OCI-LY3 (cell line): Measurements from ENCODE around the gene C11orf54.
"Not testable (repeated sequence)": the region's sequence is repeated elsewhere in the genome, so short reads cannot be mapped to it uniquely, and the experiment has no call there.

Experiments
- H2AFZ ChIP-seq: fragments of 200-600, 300-600 bp; shearing (Covaris generic); 2 replicates; pipeline ENCODE4 v1.6.0; 2014; ENCODE audit warnings: antibody characterized with exemption, low read depth, low read length
- H3K27ac ChIP-seq: fragments of 200-600, 300-600 bp; sonication (generic); 2 replicates; pipeline ENCODE4 v1.5.1; 2014; ENCODE audit warnings: mild to moderate bottlenecking, low read length, moderate library complexity, mixed read lengths
- H3K27me3 ChIP-seq: fragments of 200-600, 300-600 bp; sonication (generic); 2 replicates; pipeline ENCODE4 v1.6.1; 2014; ENCODE audit warnings: low read depth, low read length, mixed read lengths
- H3K36me3 ChIP-seq: fragments of 200-600, 300-600 bp; sonication (generic); replicated peaks from 2 replicates; pipeline ENCODE3; 2014; ENCODE audit warnings: low read depth, low read length, mixed read lengths
- H3K4me1 ChIP-seq: fragments of 300-600, 200-600 bp; sonication (generic); 2 replicates; pipeline ENCODE4 v1.6.1; 2014; ENCODE audit warnings: low read length, mixed read lengths
- H3K4me2 ChIP-seq: fragments of 200-600, 300-600 bp; sonication (generic); 2 replicates; pipeline ENCODE4 v1.6.1; 2014; ENCODE audit warnings: low read length, mixed read lengths
- H3K4me3 ChIP-seq: fragments of 300-600, 200-600 bp; sonication (generic); 2 replicates; pipeline ENCODE4 v1.5.1; 2014; ENCODE audit warnings: antibody characterized with exemption, mild to moderate bottlenecking, low read length, moderate library complexity
- H3K79me2 ChIP-seq: fragments of 300-600, 200-600 bp; shearing (Covaris generic); 2 replicates; pipeline ENCODE4 v1.6.1; 2014; ENCODE audit warnings: mild to moderate bottlenecking, low read length, mixed read lengths
- H3K9ac ChIP-seq: fragments of 300-600, 200-600 bp; shearing (Covaris generic); 2 replicates; pipeline ENCODE4 v1.6.0; 2014; ENCODE audit warnings: mild to moderate bottlenecking, low read length, moderate library complexity
- H3K9me3 ChIP-seq: fragments of 200-600, 300-600 bp; shearing (Covaris generic); 2 replicates; pipeline ENCODE4 v1.6.1; 2014; ENCODE audit warnings: low read length, mixed read lengths; ENCODE audit not compliant: insufficient read depth
- H4K20me1 ChIP-seq: fragments of 200-600, 300-600 bp; sonication (generic); 2 replicates; pipeline ENCODE4 v1.6.1; 2016; ENCODE audit warnings: low read length, mixed read lengths; ENCODE audit not compliant: insufficient read depth
- EZH2phosphoT487 ChIP-seq: fragments of 200-600 bp; shearing (Covaris generic); IDR thresholded peaks from 2 replicates; pipeline ENCODE4 v1.6.1; 2018; ENCODE audit warnings: antibody characterized with exemption, mixed run types, low read depth
- TF ChIP-seq, protein P1 (sequence below): fragments of 200-600, 300-600 bp; sonication (generic); IDR thresholded peaks from 2 replicates; pipeline ENCODE4 v1.5.1; 2014; ENCODE audit warnings: antibody characterized with exemption, low read length, low read depth

The C11orf54 gene

DNA sequence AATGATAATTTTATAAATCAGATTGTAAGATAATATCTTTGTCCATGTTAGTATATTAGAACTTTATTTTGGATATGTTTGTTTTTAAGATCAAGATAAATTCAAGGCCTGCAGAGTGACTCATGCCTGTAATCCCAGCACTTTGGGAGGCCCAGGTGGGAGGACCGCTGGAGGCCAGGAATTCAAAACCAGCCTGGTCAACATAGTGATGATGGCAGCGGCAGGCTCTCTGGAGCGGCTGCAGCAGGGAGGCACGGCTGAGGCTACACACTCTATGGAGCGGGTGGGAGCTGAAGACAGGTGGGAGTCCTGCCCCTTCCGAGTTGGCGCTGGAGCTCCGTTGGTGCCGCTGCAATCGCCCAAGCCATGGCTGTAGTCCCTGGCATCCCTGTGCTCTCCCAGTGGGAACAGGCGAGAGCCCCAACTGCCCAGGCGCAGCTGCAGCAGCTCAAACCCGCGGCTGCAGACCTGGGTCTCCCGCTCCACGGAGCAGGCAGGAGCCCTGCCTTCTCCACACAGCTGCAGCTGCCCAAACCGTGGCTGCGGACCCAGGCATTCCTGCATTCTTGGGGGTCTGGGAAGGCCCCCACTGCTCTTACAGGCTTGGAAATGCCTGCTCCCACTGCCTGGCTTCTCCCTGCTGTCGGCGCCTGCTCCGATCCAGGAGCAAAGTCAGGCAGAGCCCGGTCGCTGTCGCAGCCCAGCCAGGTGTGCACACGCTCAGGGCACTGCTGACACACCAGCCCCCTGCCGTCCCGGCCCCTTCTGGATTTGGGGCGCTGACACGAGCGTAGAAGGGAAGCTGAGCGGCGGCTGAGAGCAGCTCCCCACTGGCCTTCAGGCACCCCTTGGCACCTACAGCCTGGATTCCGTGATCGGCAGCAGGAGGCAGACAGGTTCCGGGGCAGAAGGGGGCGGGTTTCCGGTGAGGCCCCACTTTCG, 16.7 kb downstream of the C11orf54 start:
- Histone ChIP-seq H3K27me3 (no peaks in the 10 kb centered on the region), H2AFZ (no peak overlapping the region), H3K9me3 (no peaks in the 10 kb centered on the region), H3K9ac (no peak overlapping the region), H3K4me1 (peaks cover 13% of the 10 kb centered on the region), H3K4me2 (no peak overlapping the region), H3K27ac (no peak overlapping the region), H3K79me2 (no peaks in the 10 kb centered on the region), H4K20me1 (peaks cover 8% of the 10 kb centered on the region; the same call in 1 of the 2 replicates), H3K36me3 (peaks cover 16% of the 10 kb centered on the region), H3K4me3 (no peak overlapping the region)
- TF ChIP-seq, protein P1, sequence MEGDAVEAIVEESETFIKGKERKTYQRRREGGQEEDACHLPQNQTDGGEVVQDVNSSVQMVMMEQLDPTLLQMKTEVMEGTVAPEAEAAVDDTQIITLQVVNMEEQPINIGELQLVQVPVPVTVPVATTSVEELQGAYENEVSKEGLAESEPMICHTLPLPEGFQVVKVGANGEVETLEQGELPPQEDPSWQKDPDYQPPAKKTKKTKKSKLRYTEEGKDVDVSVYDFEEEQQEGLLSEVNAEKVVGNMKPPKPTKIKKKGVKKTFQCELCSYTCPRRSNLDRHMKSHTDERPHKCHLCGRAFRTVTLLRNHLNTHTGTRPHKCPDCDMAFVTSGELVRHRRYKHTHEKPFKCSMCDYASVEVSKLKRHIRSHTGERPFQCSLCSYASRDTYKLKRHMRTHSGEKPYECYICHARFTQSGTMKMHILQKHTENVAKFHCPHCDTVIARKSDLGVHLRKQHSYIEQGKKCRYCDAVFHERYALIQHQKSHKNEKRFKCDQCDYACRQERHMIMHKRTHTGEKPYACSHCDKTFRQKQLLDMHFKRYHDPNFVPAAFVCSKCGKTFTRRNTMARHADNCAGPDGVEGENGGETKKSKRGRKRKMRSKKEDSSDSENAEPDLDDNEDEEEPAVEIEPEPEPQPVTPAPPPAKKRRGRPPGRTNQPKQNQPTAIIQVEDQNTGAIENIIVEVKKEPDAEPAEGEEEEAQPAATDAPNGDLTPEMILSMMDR, result no peak
- no peak for TF ChIP-seq EZH2phosphoT487

DNA sequence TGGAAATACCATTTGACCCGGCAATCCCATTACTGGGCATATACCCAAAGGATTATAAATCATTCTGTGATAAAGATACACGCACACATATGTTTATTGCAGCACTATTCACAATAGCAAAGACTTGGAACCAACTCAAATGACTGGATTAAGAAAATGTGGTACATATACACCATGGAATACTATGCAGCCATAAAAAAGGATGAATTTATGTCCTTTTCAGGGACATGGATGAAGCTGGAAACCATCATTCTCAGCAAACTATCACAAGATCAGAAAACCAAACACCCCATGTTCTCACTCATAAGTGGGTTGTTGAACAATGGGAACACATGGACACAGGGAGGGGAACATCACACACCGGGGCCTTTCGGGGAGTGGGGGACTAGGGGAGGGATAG, 17.7 kb downstream of the C11orf54 start:
- not testable (repeated sequence) for H2AFZ ChIP-seq, H3K79me2 ChIP-seq, H3K27ac ChIP-seq, H3K9me3 ChIP-seq, H3K27me3 ChIP-seq, H4K20me1 ChIP-seq, H3K9ac ChIP-seq, H3K4me2 ChIP-seq, H3K4me3 ChIP-seq
- Histone ChIP-seq H3K4me1 (peaks cover 13% of the 10 kb centered on the region), H3K36me3 (peaks cover 14% of the 10 kb centered on the region)

DNA sequence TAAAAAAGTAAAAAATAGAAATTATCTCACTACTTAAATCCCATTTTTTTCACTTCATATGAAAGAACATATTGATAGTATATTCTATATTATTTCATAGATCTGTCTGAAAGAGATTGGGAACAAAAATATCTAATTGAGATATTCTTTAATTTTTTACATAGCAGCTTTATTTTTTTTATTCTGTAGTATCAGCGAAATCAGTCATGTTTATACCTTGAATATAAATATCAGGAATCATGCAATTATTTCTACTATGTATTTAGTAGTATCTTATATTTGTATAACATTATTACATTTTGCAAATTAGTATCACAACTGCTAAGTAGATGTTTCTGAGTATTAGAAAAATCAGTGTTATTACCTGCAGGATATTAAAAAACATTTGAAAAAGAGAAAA, 20.4 kb downstream of the C11orf54 start:
- TF ChIP-seq, protein P1, result no peak
- no peak for TF ChIP-seq EZH2phosphoT487
- H4K20me1 ChIP-seq, result 0 out of 2 replicates have a peak, but pooled peaks cover 3% of the 10 kb centered on the region
- peaks cover 4% of the 10 kb centered on the region; the same call in 1 of the 2 replicates for H3K9me3 ChIP-seq
- peaks cover 5% of the 10 kb centered on the region for H3K4me1 ChIP-seq
- no peaks in the 10 kb centered on the region for H3K79me2 ChIP-seq
- no peak overlapping the region for H3K9ac ChIP-seq
- H3K36me3 ChIP-seq, result peaks cover 16% of the 10 kb centered on the region
- H3K4me2 ChIP-seq, result no peak overlapping the region
- no peak overlapping the region for H3K4me3 ChIP-seq
- no peak overlapping the region for H3K27ac ChIP-seq
- H2AFZ ChIP-seq, result no peak overlapping the region
- no peaks in the 10 kb centered on the region for H3K27me3 ChIP-seq

DNA sequence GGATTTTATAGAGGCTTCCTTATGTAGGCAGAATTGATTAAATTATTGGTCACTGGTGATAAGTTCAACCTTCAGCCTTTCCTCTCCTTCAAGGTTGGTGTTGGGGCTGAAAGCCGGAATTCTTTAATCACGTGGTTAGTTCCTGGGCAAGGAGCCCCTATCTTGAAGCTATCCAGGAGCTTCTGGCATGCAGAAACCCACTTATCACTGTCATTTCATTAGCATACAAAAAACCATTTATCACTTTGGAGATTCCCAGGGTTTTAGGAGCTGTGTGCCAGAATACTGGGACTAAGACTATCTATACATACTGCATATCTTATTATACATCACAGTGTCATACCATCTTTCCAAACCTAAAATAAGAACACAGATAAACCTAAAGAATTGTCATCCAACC, 24.1 kb downstream of the C11orf54 start:
- Histone ChIP-seq H2AFZ (no peak overlapping the region), H3K9ac (no peak overlapping the region), H4K20me1 (no peaks in the 10 kb centered on the region), H3K4me2 (no peak overlapping the region), H3K79me2 (no peaks in the 10 kb centered on the region), H3K4me1 (no peaks in the 10 kb centered on the region), H3K4me3 (no peak overlapping the region), H3K36me3 (peaks cover 11% of the 10 kb centered on the region), H3K27ac (no peak overlapping the region), H3K27me3 (no peaks in the 10 kb centered on the region), H3K9me3 (peaks cover 7% of the 10 kb centered on the region; the same call in 1 of the 2 replicates)
- TF ChIP-seq, protein P1, result no peak
- no peak for TF ChIP-seq EZH2phosphoT487
